GM12878 (cell line): ENCODE data around the gene CLK2. TPM values are rescaled to one million over a fixed set of nuclear protein-coding genes. Genes with fewer than 3 reads are reported as not detected.
"Not testable (repeated sequence)": the region's sequence is repeated elsewhere in the genome, so short reads cannot be mapped to it uniquely, and the experiment has no call there.

Experiments used
- ATAC-seq: fragments of 200-7000 bp; cut with Tn5 transposase; 3 replicates; pipeline ENCODE4 v1.9.1; 2020; ENCODE audit warnings: mild to moderate bottlenecking, moderate library complexity
- BruUV-seq: library from RNA; stranded (reverse); fragments of 400-500 nt; replicated peaks from 2 replicates; lab custom pipeline; 2021; lab: Mats Ljungman, UMichigan
- CTCF ChIA-PET: fragments of 300-600 bp; sonication (Branson Sonifier 250); formaldehyde crosslinking; extraction: SDS; loops from one replicate; lab custom pipeline; 2021; ENCODE audit warnings: inconsistent platforms; lab: Yijun Ruan, JAX
- POLR2A ChIA-PET: fragments of 350-600 bp; formaldehyde crosslinking; extraction: SDS; loops from one replicate; lab custom pipeline; 2021; ENCODE audit warnings: inconsistent platforms; lab: Charles Lee
- RAD21 ChIA-PET: fragments of 300-600 bp; sonication (Branson Sonifier 250); formaldehyde crosslinking; loops from one replicate; lab custom pipeline; 2023; ENCODE audit warnings: antibody characterized with exemption; ENCODE audit not compliant: unreplicated experiment; lab: Charles Lee
- SMC1A ChIA-PET: fragments of 300-600 bp; sonication (Branson Sonifier 250); formaldehyde crosslinking; loops from one replicate; lab custom pipeline; 2023; ENCODE audit not compliant: unreplicated experiment, uncharacterized antibody; lab: Charles Lee
- DNase-seq: peaks from one replicate; pipeline ENCODE4 v3.0.0-alpha.2; 2011; ENCODE audit warnings: low read depth, low spot score
- FAIRE-seq: peaks from 3 replicates; lab custom pipeline; 2011; peaks lifted over from hg19 to GRCh38; lab: Jason Lieb, UNC
- H2AFZ ChIP-seq: 2 replicates; pipeline ENCODE4 v1.6.0; 2011; ENCODE audit warnings: low read depth, low read length, control low read depth; ENCODE audit not compliant: control insufficient read depth
- H3K27ac ChIP-seq: 2 replicates; pipeline ENCODE4 v1.5.1; 2011; ENCODE audit warnings: control low read depth; ENCODE audit not compliant: control insufficient read depth, insufficient read depth
- H3K27me3 ChIP-seq, 2 experiments: replicated peaks in 1 of 2; 2 replicates each; pipeline versions ENCODE4 v1.6.0 to v1.6.1; 2011; ENCODE audit warnings: low read length in 1 of 2; ENCODE audit not compliant: control insufficient read depth in 2 of 2, insufficient read depth in 2 of 2
- H3K36me3 ChIP-seq, 2 experiments: 2 replicates each; pipeline ENCODE4 v1.5.1; 2011; ENCODE audit warnings: low read length in 1 of 2; ENCODE audit not compliant: control insufficient read depth in 2 of 2, insufficient read depth in 2 of 2
- H3K4me1 ChIP-seq: 2 replicates; pipeline ENCODE4 v1.6.1; 2011; ENCODE audit warnings: mild to moderate bottlenecking, low read length, moderate library complexity, mixed read lengths; ENCODE audit not compliant: control insufficient read depth, insufficient read depth
- H3K4me2 ChIP-seq: 2 replicates; pipeline ENCODE4 v1.6.0; 2011; ENCODE audit warnings: control low read depth; ENCODE audit not compliant: control insufficient read depth, insufficient read depth
- H3K4me3 ChIP-seq: fragments of 200-600 bp; sonication (generic); 2 replicates; pipeline ENCODE4 v1.5.1; 2016
- H3K79me2 ChIP-seq: 2 replicates; pipeline ENCODE4 v1.6.0; 2011; ENCODE audit warnings: low read length; ENCODE audit not compliant: control insufficient read depth, insufficient read depth
- H3K9ac ChIP-seq: 2 replicates; pipeline ENCODE4 v1.8.0; 2011; ENCODE audit warnings: low read length, control low read depth, mixed read lengths; ENCODE audit not compliant: control insufficient read depth, insufficient read depth
- H3K9me3 ChIP-seq: replicated peaks from 3 replicates; pipeline ENCODE4 v1.5.1; 2011; ENCODE audit warnings: mild to moderate bottlenecking, low read length; ENCODE audit not compliant: control insufficient read depth, insufficient read depth
- H4K20me1 ChIP-seq: 2 replicates; pipeline ENCODE4 v1.6.0; 2011; ENCODE audit not compliant: control insufficient read depth, insufficient read depth
- ATF7 ChIP-seq: fragments of 450-650 bp; IDR thresholded peaks from 2 replicates; pipeline ENCODE4 v1.6.1; 2016; ENCODE audit warnings: low read depth, mild to moderate bottlenecking
- BMI1 ChIP-seq: fragments of 450-650 bp; IDR thresholded peaks from 2 replicates; pipeline ENCODE4 v1.6.1; 2016; ENCODE audit warnings: mild to moderate bottlenecking, moderate library complexity, borderline replicate concordance
- CREB1 ChIP-seq: IDR thresholded peaks from 2 replicates; pipeline ENCODE4 v1.6.1; 2012; ENCODE audit warnings: low read depth, mild to moderate bottlenecking, inconsistent platforms
- IKZF2 ChIP-seq, 2 experiments: fragments of 450-650 bp; IDR thresholded peaks; 2 replicates each; pipeline ENCODE4 v1.6.1; 2017; ENCODE audit warnings: mild to moderate bottlenecking in 2 of 2, moderate library complexity in 2 of 2
- MTA2 ChIP-seq: fragments of 450-650 bp; IDR thresholded peaks from 2 replicates; pipeline ENCODE4 v1.6.1; 2016; ENCODE audit warnings: low read depth, mild to moderate bottlenecking, moderate library complexity
- NFYB ChIP-seq: IDR thresholded peaks from 2 replicates; pipeline ENCODE4 v1.6.1; 2011; ENCODE audit warnings: low read depth, mild to moderate bottlenecking, low read length, improper control_type of control experiment, moderate library complexity; ENCODE audit not compliant: insufficient read depth
- NRF1 ChIP-seq: conservative IDR thresholded peaks from 2 replicates; pipeline ENCODE4 v1.6.1; 2011; ENCODE audit warnings: mild to moderate bottlenecking, low read depth, low read length, improper control_type of control experiment
- PKNOX1 ChIP-seq: fragments of 450-650 bp; IDR thresholded peaks from 2 replicates; pipeline ENCODE4 v1.6.1; 2016; ENCODE audit warnings: mild to moderate bottlenecking
- RELB ChIP-seq: fragments of 450-650 bp; IDR thresholded peaks from 2 replicates; pipeline ENCODE4 v1.6.1; 2017; ENCODE audit warnings: low read depth, mild to moderate bottlenecking, moderate library complexity
- SKIL ChIP-seq: fragments of 450-650 bp; IDR thresholded peaks from 2 replicates; pipeline ENCODE4 v1.6.1; 2017; ENCODE audit warnings: mild to moderate bottlenecking, low read depth, inconsistent platforms; ENCODE audit not compliant: poor library complexity, severe bottlenecking
- TCF3 ChIP-seq: IDR thresholded peaks from 2 replicates; pipeline ENCODE4 v1.6.1; 2012; ENCODE audit warnings: low read depth, mild to moderate bottlenecking, low read length, borderline replicate concordance; ENCODE audit not compliant: insufficient read depth
- YY1 ChIP-seq: IDR thresholded peaks from 2 replicates; pipeline ENCODE4 v1.6.1; 2011; ENCODE audit warnings: low read depth, mild to moderate bottlenecking, low read length
- ZNF207 ChIP-seq: fragments of 450-650 bp; IDR thresholded peaks from 2 replicates; pipeline ENCODE4 v1.6.1; 2014; ENCODE audit warnings: antibody characterized with exemption, mild to moderate bottlenecking, borderline replicate concordance
- WGBS: methylation state at CpG from one replicate; pipeline ENCODE4 v1.1.6; 2016; ENCODE audit warnings: low lambda C conversion rate; ENCODE audit not compliant: insufficient replicate concordance, insufficient coverage; ENCODE audit errors: missing lambda C conversion rate; 5-methylcytosine and 5-hydroxymethylcytosine counted together
- in situ Hi-C: fragments of 300-500 bp; cut with MboI; formaldehyde crosslinking; loops from 9 replicates; pipeline ENCODE4 v1.14.3; 2018; ENCODE audit warnings: mixed read lengths
- intact Hi-C: fragments of 100-400 bp; cut with micrococcal nuclease; formaldehyde crosslinking; loops from one replicate; pipeline ENCODE4 v1.14.2; 2022; ENCODE audit not compliant: unreplicated experiment
- polyA plus RNA-seq, 11 experiments: library from polyadenylated mRNA; depleted of rRNA in 4 of 11; unstranded in 6 of 11; stranded (reverse) in 5 of 11; fragments of >200 nt; fragmentation: Nextera tagmentation in 4 of 11; fragmentation: Illumina TruSeq in 1 of 11; extraction: Ambion mirVana in 4 of 11; extraction: Trizol in 1 of 11; gene quantifications; 1 replicate in 1 of 11; 2 replicates in 10 of 11; pipeline versions ENCODE4 v1.2.1 to v1.2.3, GENCODE V29; 2011 to 2016; ENCODE audit warnings: inconsistent platforms in 2 of 11, missing spikeins in 2 of 11, low read depth in 1 of 11
- total RNA-seq, 4 experiments: library from RNA; depleted of rRNA in 3 of 4; stranded (reverse); fragments of >200 nt in 3 of 4; fragmentation: Illumina TruSeq in 1 of 4; extraction: Trizol in 1 of 4; gene quantifications; 2 replicates each; pipeline versions ENCODE4 v1.2.1 to v1.2.3, GENCODE V29; 2013 to 2021

The CLK2 gene
- total and polyA plus RNA-seq, 10 of the 15 experiments (the other 5 are each of a cell fraction or from before 2014, with no cell fraction given), result 11.1 to 83.7 (median 36.7) TPM

- peak; percentile 18 for TF ChIP-seq SKIL
- 0 out of 2 replicates have a peak, but pooled peaks have one; percentile 41 for TF ChIP-seq PKNOX1
- TF ChIP-seq ZNF207, result no peak
- no peak for TF ChIP-seq TCF3
- peak; percentile 14; the same call in 1 of the 2 replicates for TF ChIP-seq RELB
- TF ChIP-seq BMI1, result no peak
- 0 out of 2 replicates have a peak, but pooled peaks have one; percentile 18 for TF ChIP-seq CREB1
- no peak for TF ChIP-seq NRF1
- TF ChIP-seq IKZF2 (IDR thresholded peaks at IDR 0.05), result peak; percentile 50 to 54
- peak; percentile 69 for TF ChIP-seq YY1
- TF ChIP-seq ATF7, result peak; percentile 10; the same call in 1 of the 2 replicates
- TF ChIP-seq NFYB, result no peak
- TF ChIP-seq MTA2, result no peak
Observed at GRCh38 chr1:155226188-155226909, 47.0 kb downstream of the CLK2 start (continued).

DNA sequence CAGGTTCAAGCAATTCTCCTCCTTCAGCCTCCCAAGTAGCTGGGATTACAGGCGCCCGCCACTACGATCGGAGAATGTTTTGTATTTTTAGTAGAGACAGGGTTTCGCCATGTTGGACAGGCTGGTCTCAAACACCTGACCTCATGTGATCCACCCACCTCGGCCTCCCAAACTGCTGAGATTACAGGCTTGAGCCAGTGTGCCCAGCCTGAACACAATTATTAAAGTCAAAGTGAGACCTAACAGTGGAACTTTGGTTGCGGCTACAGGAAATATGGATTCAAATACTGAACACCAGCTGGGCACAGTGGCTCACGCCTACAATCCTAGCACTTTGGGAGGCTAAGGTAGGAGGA is 47.9 kb downstream of the CLK2 start:
- WGBS, result 28% methylated on average over 8 of the region's 8 CpGs
- intact Hi-C loops, FAIRE-seq, H4K20me1 ChIP-seq, ATAC-seq, H3K9me3 ChIP-seq, DNase-seq, H3K27me3 ChIP-seq, BruUV-seq, H2AFZ ChIP-seq, in situ Hi-C loops, H3K36me3 ChIP-seq: not testable (repeated sequence)
- Histone ChIP-seq H3K4me2 (peak overlapping the region; percentile 88), H3K4me3 (peak overlapping the region; percentile 67; the same call in 1 of the 2 replicates), H3K9ac (peak overlapping the region; percentile 89; the same call in 1 of the 2 replicates), H3K4me1 (peaks cover 36% of the 10 kb centered on the region), H3K79me2 (peaks cover 22% of the 10 kb centered on the region), H3K27ac (peak overlapping the region; percentile 96)
- ChIA-PET CTCF (interaction anchor here (0.9 to 7.0 kb wide), 12 partner anchors 14 to 136 kb away, joined by 3 to 154 read pairs (median 10); partner anchors contain the start of genes KRTCAP2, MTX1 and THBS3), POLR2A (interaction anchor here (0.9 to 6.9 kb wide), 5 partner anchors 16 to 98 kb away, joined by 3 to 84 read pairs (median 28); partner anchors contain the start of genes MTX1 and THBS3), RAD21 (interaction anchor here (1.0 to 6.5 kb wide), 7 partner anchors 17 to 98 kb away, joined by 3 to 85 read pairs (median 6); partner anchors contain the start of genes MTX1 and THBS3), SMC1A (interaction anchor here (1.0 to 6.7 kb wide), 8 partner anchors 16 to 311 kb away, joined by 3 to 89 read pairs (median 6); partner anchors contain the start of genes CLK2, MTX1 and THBS3)
